Gastrocnemius medialis (tissue), 4 donors: ENCODE results near the gene CACNA2D1.

Experiments
- POLR2A ChIP-seq, 2 donors: fragments of 450-650 bp; IDR thresholded peaks; one replicate each; pipeline ENCODE4 v1.6.1; 2017; ENCODE audit warnings: antibody characterized with exemption in 2 of 2, mild to moderate bottlenecking in 2 of 2, moderate library complexity in 2 of 2
- TF ChIP-seq, protein P1 (sequence below), 5 experiments: fragments of 450-650 bp in 3 of 5; fragments of 200-600 bp in 2 of 5; sonication (generic) in 2 of 5; IDR thresholded peaks in 4 of 5; conservative IDR thresholded peaks in 1 of 5; 1 replicate in 4 of 5; 2 replicates in 1 of 5; pipeline ENCODE4 v1.5.1; 2016 to 2019; ENCODE audit warnings: antibody characterized with exemption in 5 of 5, mild to moderate bottlenecking in 3 of 5, moderate library complexity in 3 of 5

DNA sequence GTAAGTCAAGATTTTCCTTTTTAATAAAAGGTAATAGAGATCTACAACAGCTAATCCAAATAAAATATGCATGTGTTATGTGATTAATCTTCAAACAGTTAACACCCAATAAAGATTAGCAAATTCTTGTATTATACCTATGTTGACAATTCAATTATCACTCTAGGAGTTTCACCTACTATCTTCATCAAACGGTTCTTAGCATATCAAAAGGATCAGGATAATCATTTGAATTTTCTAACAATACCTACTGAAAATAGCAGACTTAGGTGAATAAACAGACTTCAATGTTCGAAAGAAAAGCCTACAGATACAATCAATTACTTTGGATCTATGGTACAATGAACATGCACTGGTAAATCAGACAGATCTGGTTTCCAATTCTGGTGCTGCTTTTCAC, 268.3 kb downstream of the CACNA2D1 start:
- TF ChIP-seq, protein P1, sequence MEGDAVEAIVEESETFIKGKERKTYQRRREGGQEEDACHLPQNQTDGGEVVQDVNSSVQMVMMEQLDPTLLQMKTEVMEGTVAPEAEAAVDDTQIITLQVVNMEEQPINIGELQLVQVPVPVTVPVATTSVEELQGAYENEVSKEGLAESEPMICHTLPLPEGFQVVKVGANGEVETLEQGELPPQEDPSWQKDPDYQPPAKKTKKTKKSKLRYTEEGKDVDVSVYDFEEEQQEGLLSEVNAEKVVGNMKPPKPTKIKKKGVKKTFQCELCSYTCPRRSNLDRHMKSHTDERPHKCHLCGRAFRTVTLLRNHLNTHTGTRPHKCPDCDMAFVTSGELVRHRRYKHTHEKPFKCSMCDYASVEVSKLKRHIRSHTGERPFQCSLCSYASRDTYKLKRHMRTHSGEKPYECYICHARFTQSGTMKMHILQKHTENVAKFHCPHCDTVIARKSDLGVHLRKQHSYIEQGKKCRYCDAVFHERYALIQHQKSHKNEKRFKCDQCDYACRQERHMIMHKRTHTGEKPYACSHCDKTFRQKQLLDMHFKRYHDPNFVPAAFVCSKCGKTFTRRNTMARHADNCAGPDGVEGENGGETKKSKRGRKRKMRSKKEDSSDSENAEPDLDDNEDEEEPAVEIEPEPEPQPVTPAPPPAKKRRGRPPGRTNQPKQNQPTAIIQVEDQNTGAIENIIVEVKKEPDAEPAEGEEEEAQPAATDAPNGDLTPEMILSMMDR (IDR thresholded peaks at IDR 0.05 in 4 of 5, conservative IDR thresholded peaks at IDR 0.05 in 1 of 5) = no peak
- TF ChIP-seq POLR2A (IDR thresholded peaks at IDR 0.05) = no peak
